Skin epidermis (tissue), 12 donors: ENCODE data around the gene CPA4.

Experiments used
- H3K27ac ChIP-seq, 21 experiments: fragments of 200-600 bp; sonication (generic) in 11 of 21; one replicate each; pipeline ENCODE4 v1.5.0; 2020; ENCODE audit warnings: mild to moderate bottlenecking in 3 of 21, inconsistent platforms in 2 of 21, moderate library complexity in 2 of 21
- H3K4me3 ChIP-seq, 7 experiments: fragments of 200-600 bp; sonication (generic) in 2 of 7; one replicate each; pipeline ENCODE4 v1.5.0; 2020; ENCODE audit warnings: inconsistent platforms in 2 of 7, mild to moderate bottlenecking in 2 of 7, moderate library complexity in 1 of 7

CPA4 gene

GRCh38 chr7:130333832-130334231 is 40.9 kb downstream of the CPA4 start:
- H3K4me3 ChIP-seq, result no peak overlapping the region
- no peak overlapping the region for H3K27ac ChIP-seq

- no peak overlapping the region for H3K27ac ChIP-seq
- no peak overlapping the region for H3K4me3 ChIP-seq
Measured at GRCh38 chr7:130334274-130334673, 41.3 kb downstream of the CPA4 start.

- Histone ChIP-seq H3K27ac (no peak overlapping the region), H3K4me3 (no peak overlapping the region)
Measured at GRCh38 chr7:130337410-130337971, 44.5 kb downstream of the CPA4 start.

GRCh38 chr7:130338233-130338632 is 45.3 kb downstream of the CPA4 start:
- no peak overlapping the region for H3K4me3 ChIP-seq
- H3K27ac ChIP-seq, result no peak overlapping the region

- H3K4me3 ChIP-seq, result no peak overlapping the region
Measured at GRCh38 chr7:130341882-130342281, 48.9 kb downstream of the CPA4 start.

GRCh38 chr7:130342701-130343380 is 49.9 kb downstream of the CPA4 start:
- no peak overlapping the region for H3K4me3 ChIP-seq
- H3K27ac ChIP-seq, result no peak overlapping the region

More at GRCh38 chr7:130341882-130342281, 48.9 kb downstream of the CPA4 start:
- no peak overlapping the region for H3K27ac ChIP-seq

- Histone ChIP-seq H3K4me3 (no peak within 1 kb of the TSS), H3K27ac (no peak within 1 kb of the TSS)
Measured at GRCh38 chr7:130344271-130344866, 51.4 kb downstream of the CPA4 start, which contains the start of gene CPA5. TSS of gene CPA5 (plus strand) at chr7:130344816. CDS start at chr7:130346486, 1,670 bp downstream.

GRCh38 chr7:130345136-130345535 is 52.2 kb downstream of the CPA4 start:
- H3K27ac ChIP-seq, result no peak overlapping the region
- no peak overlapping the region for H3K4me3 ChIP-seq

GRCh38 chr7:130345725-130346124 is 52.8 kb downstream of the CPA4 start:
- H3K27ac ChIP-seq, result no peak overlapping the region
- H3K4me3 ChIP-seq, result no peak overlapping the region

- H3K4me3 ChIP-seq, result no peak overlapping the region
- H3K27ac ChIP-seq, result no peak overlapping the region
Measured at GRCh38 chr7:130346177-130346905, 53.4 kb downstream of the CPA4 start.

- no peak overlapping the region for H3K27ac ChIP-seq
- no peak overlapping the region for H3K4me3 ChIP-seq
Measured at GRCh38 chr7:130346941-130347340, 54.0 kb downstream of the CPA4 start.

GRCh38 chr7:130349911-130350782 is 57.2 kb downstream of the CPA4 start:
- H3K4me3 ChIP-seq, result no peak overlapping the region
- peak overlapping the region in 15 of 21 experiments; percentile 5 to 77 (median 37) for H3K27ac ChIP-seq

GRCh38 chr7:130350945-130351790 is 58.2 kb downstream of the CPA4 start:
- Histone ChIP-seq H3K27ac (peak overlapping the region in 18 of 21 experiments; percentile 5 to 79 (median 58)), H3K4me3 (no peak overlapping the region)

- H3K4me3 ChIP-seq, result no peak overlapping the region
- peak overlapping the region in 15 of 21 experiments; percentile 7 to 79 (median 58) for H3K27ac ChIP-seq
Measured at GRCh38 chr7:130351791-130352090, 58.8 kb downstream of the CPA4 start.

GRCh38 chr7:130352194-130353074 is 59.5 kb downstream of the CPA4 start:
- Histone ChIP-seq H3K27ac (peak overlapping the region in 17 of 21 experiments; percentile 7 to 79 (median 57)), H3K4me3 (no peak overlapping the region)

GRCh38 chr7:130353196-130353595 is 60.2 kb downstream of the CPA4 start:
- peak overlapping the region in 7 of 21 experiments; percentile 24 to 79 (median 47) for H3K27ac ChIP-seq
- no peak overlapping the region for H3K4me3 ChIP-seq

GRCh38 chr7:130356121-130356875 is 63.3 kb downstream of the CPA4 start:
- Histone ChIP-seq H3K27ac (peak overlapping the region in 20 of 21 experiments; percentile 41 to 90 (median 79)), H3K4me3 (no peak overlapping the region)
